Testis (tissue), 3 donors: ENCODE measurements around the gene NPTX2. TPM values are rescaled to one million over a fixed set of nuclear protein-coding genes. Genes with fewer than 3 reads are reported as not detected.
A peak's percentile ranks its signal among the peaks of the same experiment; 100 is the strongest.

Source experiments
- DNase-seq: peaks from one replicate; pipeline ENCODE4 v3.0.0-alpha.2; 2019
- H3K27ac ChIP-seq, 2 donors: fragments of 200-600 bp; sonication (generic); one replicate each; pipeline ENCODE4 v1.5.1; 2019
- H3K27me3 ChIP-seq: fragments of 200-600 bp; sonication (generic); one replicate; pipeline ENCODE4 v1.5.1; 2019
- H3K36me3 ChIP-seq: fragments of 200-600 bp; sonication (generic); one replicate; pipeline ENCODE4 v1.5.1; 2017; ENCODE audit warnings: low read depth; ENCODE audit errors: missing control alignments
- H3K4me1 ChIP-seq: fragments of 200-600 bp; sonication (generic); one replicate; pipeline ENCODE4 v1.5.1; 2019
- H3K4me3 ChIP-seq, 2 donors: fragments of 200-600 bp; sonication (generic); one replicate each; pipeline ENCODE4 v1.5.1; 2017 to 2019
- H3K9me3 ChIP-seq: fragments of 200-600 bp; sonication (generic); one replicate; pipeline ENCODE4 v1.5.1; 2017
- POLR2A ChIP-seq: fragments of 450-650 bp; IDR thresholded peaks from one replicate; pipeline ENCODE4 v1.6.1; 2017; ENCODE audit warnings: antibody characterized with exemption, mild to moderate bottlenecking, moderate library complexity
- WGBS, 2 donors: methylation state at CpG; one replicate each; pipeline ENCODE4 v1.1.5; 2018; 5-methylcytosine and 5-hydroxymethylcytosine counted together
- intact Hi-C: fragments of 100-400 bp; cut with DNase I; formaldehyde crosslinking; loops from one replicate; pipeline ENCODE4 v1.15.1; 2023; ENCODE audit warnings: low total_unique reads
- polyA plus RNA-seq: library from polyadenylated mRNA; stranded (reverse); fragments of 350-450 nt; fragmentation: Illumina TruSeq; extraction: RNeasy Lipid Tissue Mini Kit (QIAGEN cat#74804); gene quantifications from one replicate; pipeline ENCODE4 v1.2.3, GENCODE V29; 2014; ENCODE audit warnings: low read depth, low replicate concordance; ENCODE audit not compliant: insufficient read depth
- total RNA-seq, 2 donors: library from RNA; depleted of rRNA; stranded (reverse); fragments of >200 nt; gene quantifications; one replicate each; pipeline ENCODE4 v1.2.3, GENCODE V29; 2016
- TF ChIP-seq, protein P1 (sequence below), 3 experiments: fragments of 450-650 bp in 2 of 3; fragments of 200-600 bp in 1 of 3; sonication (generic) in 1 of 3; IDR thresholded peaks; one replicate each; pipeline ENCODE4 v1.5.1; 2016 to 2019; ENCODE audit warnings: antibody characterized with exemption in 3 of 3, mild to moderate bottlenecking in 2 of 3, moderate library complexity in 1 of 3

NPTX2 gene
- total and polyA plus RNA-seq, 3 donors from 2014 or later, result 77.3 to 139 (median 136) TPM

DNA sequence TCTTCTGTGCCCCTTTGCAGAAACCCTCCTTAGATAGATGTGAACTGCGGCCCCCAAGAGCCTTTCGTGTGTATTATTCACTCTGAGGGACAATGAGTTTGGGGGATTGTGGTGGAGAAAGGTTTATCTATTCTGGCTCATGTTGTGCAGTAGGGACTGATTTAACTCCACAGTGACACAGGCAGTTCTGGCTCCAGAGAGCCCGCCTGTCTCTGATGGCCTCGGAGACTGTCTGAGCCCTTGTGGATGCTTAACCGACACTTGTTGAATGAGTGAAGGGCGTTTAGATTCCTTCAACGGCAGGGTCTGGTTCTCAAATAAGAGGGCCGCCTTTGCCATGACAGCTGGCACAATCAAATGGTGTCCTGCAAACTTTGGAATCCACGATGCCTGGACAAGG, 5.8 kb downstream of the NPTX2 start:
- Histone ChIP-seq H3K4me3 (no peak overlapping the region), H3K27me3 (no peaks in the 10 kb centered on the region), H3K27ac (no peak overlapping the region), H3K36me3 (no peaks in the 10 kb centered on the region), H3K4me1 (peaks cover 7% of the 10 kb centered on the region), H3K9me3 (no peaks in the 10 kb centered on the region)
- TF ChIP-seq, protein P1, sequence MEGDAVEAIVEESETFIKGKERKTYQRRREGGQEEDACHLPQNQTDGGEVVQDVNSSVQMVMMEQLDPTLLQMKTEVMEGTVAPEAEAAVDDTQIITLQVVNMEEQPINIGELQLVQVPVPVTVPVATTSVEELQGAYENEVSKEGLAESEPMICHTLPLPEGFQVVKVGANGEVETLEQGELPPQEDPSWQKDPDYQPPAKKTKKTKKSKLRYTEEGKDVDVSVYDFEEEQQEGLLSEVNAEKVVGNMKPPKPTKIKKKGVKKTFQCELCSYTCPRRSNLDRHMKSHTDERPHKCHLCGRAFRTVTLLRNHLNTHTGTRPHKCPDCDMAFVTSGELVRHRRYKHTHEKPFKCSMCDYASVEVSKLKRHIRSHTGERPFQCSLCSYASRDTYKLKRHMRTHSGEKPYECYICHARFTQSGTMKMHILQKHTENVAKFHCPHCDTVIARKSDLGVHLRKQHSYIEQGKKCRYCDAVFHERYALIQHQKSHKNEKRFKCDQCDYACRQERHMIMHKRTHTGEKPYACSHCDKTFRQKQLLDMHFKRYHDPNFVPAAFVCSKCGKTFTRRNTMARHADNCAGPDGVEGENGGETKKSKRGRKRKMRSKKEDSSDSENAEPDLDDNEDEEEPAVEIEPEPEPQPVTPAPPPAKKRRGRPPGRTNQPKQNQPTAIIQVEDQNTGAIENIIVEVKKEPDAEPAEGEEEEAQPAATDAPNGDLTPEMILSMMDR (IDR thresholded peaks at IDR 0.05), result no peak
- TF ChIP-seq POLR2A, result no peak
- intact Hi-C loops, result no loop called here
- 93% methylated on average over 6 to 9 of the region's 9 CpGs for WGBS, 2 donors
- no peak for DNase-seq

DNA sequence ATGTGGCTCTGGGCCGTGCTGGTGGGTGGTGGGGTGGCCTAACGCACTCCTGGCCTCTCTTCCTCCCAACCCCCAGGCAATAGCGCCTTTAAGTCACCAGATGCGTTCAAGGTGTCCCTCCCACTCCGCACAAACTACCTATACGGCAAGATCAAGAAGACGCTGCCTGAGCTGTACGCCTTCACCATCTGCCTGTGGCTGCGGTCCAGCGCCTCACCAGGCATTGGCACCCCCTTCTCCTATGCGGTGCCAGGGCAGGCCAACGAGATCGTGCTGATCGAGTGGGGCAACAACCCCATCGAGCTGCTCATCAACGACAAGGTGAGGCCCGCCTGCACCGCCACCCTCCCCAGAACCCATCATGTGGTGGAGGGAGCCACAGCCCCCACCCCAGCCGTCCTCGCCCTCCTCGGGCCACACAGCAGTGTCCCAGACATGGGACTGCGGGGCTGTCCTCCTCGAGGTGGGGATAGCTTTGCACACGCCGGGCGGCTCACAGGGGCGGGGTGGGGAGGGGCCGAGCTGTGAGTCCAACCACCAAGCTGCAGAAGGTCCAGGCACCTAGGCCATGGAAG, 7.8 kb downstream of the NPTX2 start:
- Histone ChIP-seq H3K36me3 (no peaks in the 10 kb centered on the region), H3K27me3 (no peaks in the 10 kb centered on the region), H3K9me3 (no peaks in the 10 kb centered on the region), H3K4me3 (no peak overlapping the region), H3K27ac (no peak overlapping the region), H3K4me1 (no peaks in the 10 kb centered on the region)
- intact Hi-C loops, result no loop called here
- TF ChIP-seq POLR2A, result no peak
- TF ChIP-seq, protein P1 (IDR thresholded peaks at IDR 0.05), result no peak
- WGBS, 2 donors, result 92% methylated on average over 28 of the region's 28 CpGs; no CpG with 5 or more reads in 1 of the 2 donors
- DNase-seq, result no peak

DNA sequence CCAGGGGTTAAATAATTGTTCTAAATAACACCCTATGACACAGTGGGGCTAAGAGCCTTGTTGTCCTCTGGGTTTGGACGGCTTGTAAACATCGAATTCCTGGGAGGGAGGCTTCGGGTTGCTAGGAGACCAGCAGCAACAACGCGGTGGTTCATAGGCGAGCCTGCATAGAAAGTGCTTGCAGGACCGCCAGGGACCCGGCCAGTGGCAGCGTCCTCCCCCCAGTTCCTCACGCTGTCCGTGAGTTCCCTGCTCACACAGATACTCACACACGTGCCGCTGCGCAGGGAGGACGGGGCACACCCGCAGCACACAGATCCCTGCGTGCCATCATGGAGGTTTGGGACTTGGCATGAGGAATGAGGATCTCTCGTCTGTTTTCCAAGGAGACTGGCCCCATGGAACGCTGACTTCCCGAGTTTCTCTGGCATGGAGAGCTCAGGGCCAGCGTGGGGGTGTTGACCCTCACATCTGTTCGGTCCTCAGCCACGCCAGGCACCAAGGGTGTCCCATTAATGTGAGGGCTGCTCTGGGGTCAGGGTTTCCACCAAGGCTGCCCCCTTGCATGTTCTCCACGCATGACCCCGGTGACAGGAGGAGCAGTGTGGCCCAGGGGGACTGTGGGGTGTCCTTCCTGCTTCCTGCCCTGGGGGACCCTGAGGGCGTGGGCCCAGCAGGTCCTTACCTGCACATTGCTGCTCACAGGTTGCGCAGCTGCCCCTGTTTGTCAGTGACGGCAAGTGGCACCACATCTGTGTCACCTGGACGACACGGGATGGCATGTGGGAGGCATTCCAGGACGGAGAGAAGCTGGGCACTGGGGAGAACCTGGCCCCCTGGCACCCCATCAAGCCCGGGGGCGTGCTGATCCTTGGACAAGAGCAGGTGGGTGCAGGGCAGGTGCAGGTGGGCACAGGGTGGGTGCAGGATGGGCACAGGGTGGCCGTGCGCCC, 9.7 kb downstream of the NPTX2 start:
- Histone ChIP-seq H3K36me3 (no peaks in the 10 kb centered on the region), H3K4me3 (no peak overlapping the region), H3K27ac (no peak overlapping the region), H3K4me1 (no peaks in the 10 kb centered on the region), H3K9me3 (no peaks in the 10 kb centered on the region), H3K27me3 (no peaks in the 10 kb centered on the region)
- TF ChIP-seq POLR2A, result no peak
- TF ChIP-seq, protein P1 (IDR thresholded peaks at IDR 0.05), result no peak
- peak; percentile 29 for DNase-seq
- intact Hi-C loops, result no loop called here
- WGBS, 2 donors, result 47 to 77% methylated on average over 22 to 34 of the region's 35 CpGs

DNA sequence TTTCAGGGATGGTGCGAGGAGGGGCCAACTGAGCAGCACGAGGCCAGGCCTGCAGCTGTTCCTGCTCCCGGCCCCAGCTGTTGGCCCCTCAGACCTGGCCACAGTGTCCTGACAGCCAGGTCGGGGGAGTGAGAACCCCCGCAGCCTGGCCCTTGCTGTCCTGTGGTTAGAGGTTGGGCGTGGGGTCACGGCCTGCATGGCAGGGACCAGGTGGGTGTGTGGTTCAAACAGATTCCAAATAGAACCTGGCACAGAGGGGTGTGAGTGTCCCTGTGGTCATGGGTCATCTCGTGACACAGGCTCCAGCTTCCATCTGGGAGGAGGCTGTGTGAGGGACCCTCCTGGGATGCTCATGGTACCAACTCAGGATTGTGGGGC, 10.3 kb downstream of the NPTX2 start:
- Histone ChIP-seq H3K27me3 (no peaks in the 10 kb centered on the region), H3K36me3 (no peaks in the 10 kb centered on the region), H3K4me1 (no peaks in the 10 kb centered on the region), H3K9me3 (no peaks in the 10 kb centered on the region), H3K4me3 (no peak overlapping the region), H3K27ac (no peak overlapping the region)
- no peak for DNase-seq
- intact Hi-C loops, result no loop called here
- WGBS, 2 donors, result 74 to 96% methylated on average over 5 to 8 of the region's 8 CpGs
- no peak for TF ChIP-seq POLR2A
- TF ChIP-seq, protein P1 (IDR thresholded peaks at IDR 0.05), result no peak
